ENCODE data around the gene CLSTN1. TPM values are rescaled to one million over a fixed set of nuclear protein-coding genes. Genes with fewer than 3 reads are reported as not detected.

The CLSTN1 gene
- total and polyA plus RNA-seq, 2 of the 13 experiments (the other 11 are each of a cell fraction or from before 2014, with no cell fraction given) = 19.7 to 29.8 TPM

GRCh38 chr1:9717193-9718005 is 106.4 kb downstream of the CLSTN1 start (continued):
- TF ChIP-seq PHF5A (CRISPR knock-in tag; IDR thresholded peaks at IDR 0.05; ENCODE audit: low read depth, unreplicated experiment) = peak; percentile 40
- TF ChIP-seq ZNF770 (CRISPR knock-in tag; IDR thresholded peaks at IDR 0.05) = peak; percentile 49; the same call in 1 of the 2 replicates
- no peak; the same call in 1 of the 2 replicates for TF ChIP-seq ZSCAN22 (CRISPR knock-in tag; IDR thresholded peaks at IDR 0.05)
- TF ChIP-seq ZNF136 (CRISPR knock-in tag; IDR thresholded peaks at IDR 0.05; ENCODE audit: low read depth) = peak; percentile 43
- TF ChIP-seq ZNF563 (CRISPR knock-in tag; IDR thresholded peaks at IDR 0.05) = 0 out of 2 replicates have a peak, but pooled peaks have one; percentile 42
- TF ChIP-seq ZNF414 (CRISPR knock-in tag; IDR thresholded peaks at IDR 0.05) = peak; percentile 47; the same call in 1 of the 2 replicates
- peak; percentile 52; the same call in 1 of the 2 replicates for TF ChIP-seq TOE1 (CRISPR knock-in tag; IDR thresholded peaks at IDR 0.05)
- no peak for TF ChIP-seq DNMT3B (CRISPR knock-in tag; conservative IDR thresholded peaks at IDR 0.05)
- TF ChIP-seq AGO1 (IDR thresholded peaks at IDR 0.05; ENCODE audit: low read depth, low read length, poor library complexity, severe bottlenecking) = no peak
- peak; percentile 89 for TF ChIP-seq FOXO1 (CRISPR knock-in tag; IDR thresholded peaks at IDR 0.05)
- TF ChIP-seq, protein P1, sequence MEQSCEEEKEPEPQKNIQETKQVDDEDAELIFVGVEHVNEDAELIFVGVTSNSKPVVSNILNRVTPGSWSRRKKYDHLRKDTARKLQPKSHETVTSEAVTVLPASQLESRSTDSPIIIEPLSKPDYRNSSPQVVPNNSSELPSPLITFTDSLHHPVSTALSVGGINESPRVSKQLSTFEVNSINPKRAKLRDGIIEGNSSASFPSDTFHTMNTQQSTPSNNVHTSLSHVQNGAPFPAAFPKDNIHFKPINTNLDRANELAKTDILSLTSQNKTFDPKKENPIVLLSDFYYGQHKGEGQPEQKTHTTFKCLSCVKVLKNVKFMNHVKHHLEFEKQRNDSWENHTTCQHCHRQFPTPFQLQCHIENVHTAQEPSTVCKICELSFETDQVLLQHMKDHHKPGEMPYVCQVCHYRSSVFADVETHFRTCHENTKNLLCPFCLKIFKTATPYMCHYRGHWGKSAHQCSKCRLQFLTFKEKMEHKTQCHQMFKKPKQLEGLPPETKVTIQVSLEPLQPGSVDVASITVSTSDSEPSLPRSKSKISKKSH (CRISPR knock-in tag; IDR thresholded peaks at IDR 0.05; ENCODE audit: borderline replicate concordance) = peak; percentile 17; the same call in 1 of the 2 replicates
- TF ChIP-seq, protein P2, sequence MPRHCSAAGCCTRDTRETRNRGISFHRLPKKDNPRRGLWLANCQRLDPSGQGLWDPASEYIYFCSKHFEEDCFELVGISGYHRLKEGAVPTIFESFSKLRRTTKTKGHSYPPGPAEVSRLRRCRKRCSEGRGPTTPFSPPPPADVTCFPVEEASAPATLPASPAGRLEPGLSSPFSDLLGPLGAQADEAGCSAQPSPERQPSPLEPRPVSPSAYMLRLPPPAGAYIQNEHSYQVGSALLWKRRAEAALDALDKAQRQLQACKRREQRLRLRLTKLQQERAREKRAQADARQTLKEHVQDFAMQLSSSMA (CRISPR knock-in tag; IDR thresholded peaks at IDR 0.05) = 0 out of 2 replicates have a peak, but pooled peaks have one; percentile 18
- TF ChIP-seq ATF4 (CRISPR knock-in tag; IDR thresholded peaks at IDR 0.05) = 0 out of 4 replicates have a peak, but pooled peaks of 1 of the 2 experiments have one; percentile 20
- TF ChIP-seq STAT5B (CRISPR knock-in tag; IDR thresholded peaks at IDR 0.05) = no peak
- 0 out of 2 replicates have a peak, but pooled peaks have one; percentile 1 for TF ChIP-seq FUBP1 (CRISPR knock-in tag; IDR thresholded peaks at IDR 0.05; ENCODE audit: borderline replicate concordance)
- TF ChIP-seq ZNF549 (CRISPR knock-in tag; IDR thresholded peaks at IDR 0.05) = no peak
- TF ChIP-seq KAT7 (CRISPR knock-in tag; IDR thresholded peaks at IDR 0.05; ENCODE audit: borderline replicate concordance) = no peak
- TF ChIP-seq SP2 (CRISPR knock-in tag; IDR thresholded peaks at IDR 0.05) = peak; percentile 1; the same call in 1 of the 2 replicates
- TF ChIP-seq MEIS1 (CRISPR knock-in tag; IDR thresholded peaks at IDR 0.05; ENCODE audit: borderline replicate concordance) = peak; percentile 80
- no peak for TF ChIP-seq MZF1 (CRISPR knock-in tag; IDR thresholded peaks at IDR 0.05; ENCODE audit: borderline replicate concordance)

All from HepG2 (cell line).